Testis (tissue), 3 donors: ENCODE data around the gene KLF11. TPM values are rescaled to one million over a fixed set of nuclear protein-coding genes. Genes with fewer than 3 reads are reported as not detected.

ENCODE experiments used
- DNase-seq: peaks from one replicate; pipeline ENCODE4 v3.0.0-alpha.2; 2019
- H3K27ac ChIP-seq, 2 donors: fragments of 200-600 bp; sonication (generic); one replicate each; pipeline ENCODE4 v1.5.1; 2019
- H3K27me3 ChIP-seq: fragments of 200-600 bp; sonication (generic); one replicate; pipeline ENCODE4 v1.5.1; 2019
- H3K36me3 ChIP-seq: fragments of 200-600 bp; sonication (generic); one replicate; pipeline ENCODE4 v1.5.1; 2017; ENCODE audit warnings: low read depth; ENCODE audit errors: missing control alignments
- H3K4me1 ChIP-seq: fragments of 200-600 bp; sonication (generic); one replicate; pipeline ENCODE4 v1.5.1; 2019
- H3K4me3 ChIP-seq, 2 donors: fragments of 200-600 bp; sonication (generic); one replicate each; pipeline ENCODE4 v1.5.1; 2017 to 2019
- H3K9me3 ChIP-seq: fragments of 200-600 bp; sonication (generic); one replicate; pipeline ENCODE4 v1.5.1; 2017
- CTCF ChIP-seq, 3 experiments: fragments of 450-650 bp in 2 of 3; fragments of 200-600 bp in 1 of 3; sonication (generic) in 1 of 3; IDR thresholded peaks; one replicate each; pipeline ENCODE4 v1.5.1; 2016 to 2019; ENCODE audit warnings: antibody characterized with exemption in 3 of 3, mild to moderate bottlenecking in 2 of 3, moderate library complexity in 1 of 3
- POLR2A ChIP-seq: fragments of 450-650 bp; IDR thresholded peaks from one replicate; pipeline ENCODE4 v1.6.1; 2017; ENCODE audit warnings: antibody characterized with exemption, mild to moderate bottlenecking, moderate library complexity
- WGBS, 2 donors: methylation state at CpG; one replicate each; pipeline ENCODE4 v1.1.5; 2018; 5-methylcytosine and 5-hydroxymethylcytosine counted together
- intact Hi-C: fragments of 100-400 bp; cut with DNase I; formaldehyde crosslinking; loops from one replicate; pipeline ENCODE4 v1.15.1; 2023; ENCODE audit warnings: low total_unique reads
- polyA plus RNA-seq: library from polyadenylated mRNA; stranded (reverse); fragments of 350-450 nt; fragmentation: Illumina TruSeq; extraction: RNeasy Lipid Tissue Mini Kit (QIAGEN cat#74804); gene quantifications from one replicate; pipeline ENCODE4 v1.2.3, GENCODE V29; 2014; ENCODE audit warnings: low read depth, low replicate concordance; ENCODE audit not compliant: insufficient read depth
- total RNA-seq, 2 donors: library from RNA; depleted of rRNA; stranded (reverse); fragments of >200 nt; gene quantifications; one replicate each; pipeline ENCODE4 v1.2.3, GENCODE V29; 2016

KLF11 gene
- total and polyA plus RNA-seq, 3 donors from 2014 or later: 55.0 to 72.2 (median 55.3) TPM

DNA sequence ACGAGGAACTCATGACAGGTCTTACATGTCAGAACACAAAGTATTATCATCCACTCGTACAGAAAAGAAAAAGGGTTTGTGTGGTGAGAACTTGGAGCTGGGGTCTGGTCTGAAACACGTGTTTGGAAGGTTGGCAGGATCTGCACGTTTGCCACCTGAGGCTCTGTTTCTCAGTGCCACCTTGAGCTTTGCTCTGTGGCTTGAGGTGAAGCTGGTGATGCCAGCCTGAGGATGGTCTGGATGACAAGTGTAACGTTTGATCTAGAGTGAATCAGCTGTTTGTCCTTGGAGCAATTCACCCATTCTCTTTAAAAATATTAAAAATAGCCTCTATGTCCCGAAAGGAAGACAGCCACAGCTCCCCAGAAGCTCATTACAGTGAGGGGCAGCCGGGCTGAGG is 45.4 kb upstream of the KLF11 start:
- no peak for DNase-seq
- intact Hi-C loops: no loop called here
- WGBS, 2 donors: 56 to 60% methylated on average over 7 of the region's 7 CpGs
- no peak for TF ChIP-seq CTCF (IDR thresholded peaks at IDR 0.05)
- TF ChIP-seq POLR2A: no peak
- Histone ChIP-seq H3K27ac (no peak overlapping the region), H3K36me3 (no peaks in the 10 kb centered on the region), H3K4me3 (no peak overlapping the region), H3K27me3 (no peaks in the 10 kb centered on the region), H3K9me3 (no peaks in the 10 kb centered on the region), H3K4me1 (no peaks in the 10 kb centered on the region)

- Histone ChIP-seq H3K9me3 (no peaks in the 10 kb centered on the region), H3K4me1 (no peaks in the 10 kb centered on the region), H3K27ac (no peak overlapping the region), H3K4me3 (no peak overlapping the region), H3K36me3 (no peaks in the 10 kb centered on the region), H3K27me3 (no peaks in the 10 kb centered on the region)
- 87 to 90% methylated on average over 20 of the region's 20 CpGs for WGBS, 2 donors
- intact Hi-C loops: no loop called here
- DNase-seq: no peak
- TF ChIP-seq POLR2A (no peak), CTCF (IDR thresholded peaks at IDR 0.05) (no peak)
Observed at GRCh38 chr2:9998916-9999654, 44.3 kb upstream of the KLF11 start.

GRCh38 chr2:9999693-10000092 is 43.7 kb upstream of the KLF11 start:
- no peaks in the 10 kb centered on the region for H3K27me3 ChIP-seq
- DNase-seq: no peak
- TF ChIP-seq POLR2A (no peak), CTCF (IDR thresholded peaks at IDR 0.05) (no peak)
- intact Hi-C loops: no loop called here
- H3K4me3 ChIP-seq: no peak overlapping the region
- no peaks in the 10 kb centered on the region for H3K4me1 ChIP-seq
- H3K36me3 ChIP-seq: no peaks in the 10 kb centered on the region
- no peaks in the 10 kb centered on the region for H3K9me3 ChIP-seq
- 83 to 85% methylated on average over 1 of the region's 1 CpG for WGBS, 2 donors
- no peak overlapping the region for H3K27ac ChIP-seq

GRCh38 chr2:10000541-10000940 is 42.8 kb upstream of the KLF11 start:
- DNase-seq: peak; percentile 4
- no peak overlapping the region for H3K4me3 ChIP-seq
- H3K9me3 ChIP-seq: no peaks in the 10 kb centered on the region
- H3K4me1 ChIP-seq: no peaks in the 10 kb centered on the region
- no peak for TF ChIP-seq CTCF (IDR thresholded peaks at IDR 0.05)
- TF ChIP-seq POLR2A: no peak
- 90 to 98% methylated on average over 5 to 8 of the region's 8 CpGs for WGBS, 2 donors
- no peaks in the 10 kb centered on the region for H3K27me3 ChIP-seq
- no peak overlapping the region for H3K27ac ChIP-seq
- no peaks in the 10 kb centered on the region for H3K36me3 ChIP-seq
- intact Hi-C loops: no loop called here

GRCh38 chr2:10001586-10001985 is 41.8 kb upstream of the KLF11 start:
- intact Hi-C loops: no loop called here
- H3K27me3 ChIP-seq: no peaks in the 10 kb centered on the region
- H3K4me1 ChIP-seq: peaks cover 1% of the 10 kb centered on the region
- H3K4me3 ChIP-seq: no peak overlapping the region
- H3K27ac ChIP-seq: no peak overlapping the region
- no peaks in the 10 kb centered on the region for H3K36me3 ChIP-seq
- DNase-seq: no peak
- TF ChIP-seq CTCF (IDR thresholded peaks at IDR 0.05): no peak
- no peak for TF ChIP-seq POLR2A
- WGBS, 2 donors: 84 to 87% methylated on average over 5 of the region's 5 CpGs
- H3K9me3 ChIP-seq: no peaks in the 10 kb centered on the region
